ENCODE measurements around the gene HSPB9.

HSPB9 gene

DNA sequence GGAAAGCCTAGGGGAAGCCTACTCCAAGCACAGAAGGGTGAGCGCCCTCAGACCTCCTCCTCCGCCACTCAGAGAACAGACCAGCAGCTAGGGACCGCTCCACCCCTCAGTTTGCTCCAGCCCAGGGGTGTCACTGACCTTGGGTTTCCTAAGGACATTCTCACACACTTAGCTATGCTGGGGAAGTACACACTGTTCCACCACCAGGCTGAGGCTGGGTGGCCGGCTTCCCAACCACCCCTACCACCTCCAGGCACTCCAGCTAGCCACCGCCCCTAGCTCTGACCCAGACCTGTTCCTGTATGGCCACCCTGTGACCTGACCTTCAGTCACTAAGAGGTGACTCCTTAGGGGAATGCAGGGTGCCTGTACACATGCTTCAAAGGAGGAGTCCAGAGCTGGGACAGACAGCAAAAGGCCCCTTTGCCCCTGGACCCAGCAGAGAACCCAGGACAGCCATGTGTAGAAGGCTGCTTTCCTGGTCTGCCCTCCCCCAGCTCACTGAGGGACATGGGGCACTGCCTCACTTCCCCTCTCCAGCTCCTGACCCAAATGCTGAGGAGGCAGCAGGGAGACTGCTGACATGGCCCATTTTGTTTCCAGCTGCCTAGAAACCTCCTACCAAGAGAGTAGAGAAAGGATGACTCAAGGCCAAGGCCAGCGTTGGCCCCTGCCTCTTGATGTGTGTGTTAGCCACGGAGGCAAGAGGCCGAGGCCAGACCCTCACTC is 6.7 kb downstream of the HSPB9 start:
- no peak for TF ChIP-seq EZH2phosphoT487 (conservative IDR thresholded peaks at IDR 0.05; ENCODE audit: low read length)
- TF ChIP-seq, protein P1, sequence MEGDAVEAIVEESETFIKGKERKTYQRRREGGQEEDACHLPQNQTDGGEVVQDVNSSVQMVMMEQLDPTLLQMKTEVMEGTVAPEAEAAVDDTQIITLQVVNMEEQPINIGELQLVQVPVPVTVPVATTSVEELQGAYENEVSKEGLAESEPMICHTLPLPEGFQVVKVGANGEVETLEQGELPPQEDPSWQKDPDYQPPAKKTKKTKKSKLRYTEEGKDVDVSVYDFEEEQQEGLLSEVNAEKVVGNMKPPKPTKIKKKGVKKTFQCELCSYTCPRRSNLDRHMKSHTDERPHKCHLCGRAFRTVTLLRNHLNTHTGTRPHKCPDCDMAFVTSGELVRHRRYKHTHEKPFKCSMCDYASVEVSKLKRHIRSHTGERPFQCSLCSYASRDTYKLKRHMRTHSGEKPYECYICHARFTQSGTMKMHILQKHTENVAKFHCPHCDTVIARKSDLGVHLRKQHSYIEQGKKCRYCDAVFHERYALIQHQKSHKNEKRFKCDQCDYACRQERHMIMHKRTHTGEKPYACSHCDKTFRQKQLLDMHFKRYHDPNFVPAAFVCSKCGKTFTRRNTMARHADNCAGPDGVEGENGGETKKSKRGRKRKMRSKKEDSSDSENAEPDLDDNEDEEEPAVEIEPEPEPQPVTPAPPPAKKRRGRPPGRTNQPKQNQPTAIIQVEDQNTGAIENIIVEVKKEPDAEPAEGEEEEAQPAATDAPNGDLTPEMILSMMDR (IDR thresholded peaks at IDR 0.05; ENCODE audit: insufficient read depth, low read length, poor library complexity, severe bottlenecking), result no peak
- H2AFZ ChIP-seq (ENCODE audit: low read depth, low read length, severe bottlenecking), result no peak overlapping the region
- peaks cover 13% of the 10 kb centered on the region; the same call in 1 of the 2 replicates for H4K20me1 ChIP-seq (ENCODE audit: low read depth, low read length)
- no peak overlapping the region for H3K27ac ChIP-seq (ENCODE audit: low read depth, low read length)
- no peak overlapping the region for H3K4me3 ChIP-seq (ENCODE audit: insufficient read depth, low read length, poor library complexity, severe bottlenecking)
- peaks cover 26% of the 10 kb centered on the region for H3K79me2 ChIP-seq (ENCODE audit: insufficient read depth, low read length)
- no peaks in the 10 kb centered on the region for H3K9me3 ChIP-seq (ENCODE audit: insufficient read depth, low read length)
- H3K9ac ChIP-seq (ENCODE audit: low read length), result no peak overlapping the region
- no peaks in the 10 kb centered on the region for H3K27me3 ChIP-seq (ENCODE audit: low read length)
- no peak overlapping the region for H3K4me2 ChIP-seq (ENCODE audit: low read depth, low read length, poor library complexity, severe bottlenecking)
- H3K36me3 ChIP-seq (ENCODE audit: low read length), result peaks cover 14% of the 10 kb centered on the region
- H3K9me2 ChIP-seq (replicated peaks; ENCODE audit: insufficient read depth, low read length), result no peaks in the 10 kb centered on the region
- peaks cover 27% of the 10 kb centered on the region for H3F3A ChIP-seq (ENCODE audit: insufficient read depth)

DNA sequence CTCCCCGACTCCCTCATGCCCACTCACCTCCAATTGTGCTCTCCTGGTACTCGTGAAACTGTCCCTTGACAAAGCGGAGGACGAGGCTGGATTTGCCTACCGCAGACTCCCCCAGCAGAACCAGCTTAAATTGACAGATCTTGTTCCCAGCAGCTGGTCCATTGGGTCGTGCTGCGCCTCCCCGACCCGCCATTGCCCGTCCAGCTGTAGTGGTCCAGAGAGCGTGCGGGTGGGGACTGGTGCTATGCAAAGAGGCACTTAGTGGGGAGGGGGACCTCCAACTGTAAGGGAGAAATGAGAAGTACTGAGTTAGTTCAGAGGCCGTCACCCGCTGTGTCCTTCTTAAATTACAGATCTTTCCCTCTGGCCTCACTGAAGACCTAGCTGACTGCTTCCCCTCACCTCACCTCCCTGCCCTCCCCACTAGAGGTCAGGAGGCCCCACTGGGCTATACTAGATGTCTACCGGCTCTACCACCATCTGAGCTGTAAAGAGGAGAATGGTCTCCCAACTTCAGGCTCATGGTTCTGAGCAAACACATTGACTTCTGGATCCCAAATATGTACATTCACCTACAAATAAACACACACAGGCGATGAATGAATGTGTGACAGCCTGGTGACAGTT is 7.8 kb downstream of the HSPB9 start:
- no peaks in the 10 kb centered on the region for H3K9me2 ChIP-seq (replicated peaks; ENCODE audit: insufficient read depth, low read length)
- no peak overlapping the region for H2AFZ ChIP-seq (ENCODE audit: low read depth, low read length, severe bottlenecking)
- H3K27ac ChIP-seq (ENCODE audit: low read depth, low read length), result no peak overlapping the region
- H3K4me2 ChIP-seq (ENCODE audit: low read depth, low read length, poor library complexity, severe bottlenecking), result no peak overlapping the region
- TF ChIP-seq, protein P1 (IDR thresholded peaks at IDR 0.05; ENCODE audit: insufficient read depth, low read length, poor library complexity, severe bottlenecking), result no peak
- no peak for TF ChIP-seq EZH2phosphoT487 (conservative IDR thresholded peaks at IDR 0.05; ENCODE audit: low read length)
- H3K9ac ChIP-seq (ENCODE audit: low read length), result no peak overlapping the region
- peaks cover 13% of the 10 kb centered on the region; the same call in 1 of the 2 replicates for H4K20me1 ChIP-seq (ENCODE audit: low read depth, low read length)
- H3F3A ChIP-seq (ENCODE audit: insufficient read depth), result peaks cover 28% of the 10 kb centered on the region
- H3K27me3 ChIP-seq (ENCODE audit: low read length), result no peaks in the 10 kb centered on the region
- H3K79me2 ChIP-seq (ENCODE audit: insufficient read depth, low read length), result peaks cover 31% of the 10 kb centered on the region
- no peak overlapping the region for H3K4me3 ChIP-seq (ENCODE audit: insufficient read depth, low read length, poor library complexity, severe bottlenecking)
- H3K9me3 ChIP-seq (ENCODE audit: insufficient read depth, low read length), result no peaks in the 10 kb centered on the region
- peaks cover 14% of the 10 kb centered on the region for H3K36me3 ChIP-seq (ENCODE audit: low read length)

DNA sequence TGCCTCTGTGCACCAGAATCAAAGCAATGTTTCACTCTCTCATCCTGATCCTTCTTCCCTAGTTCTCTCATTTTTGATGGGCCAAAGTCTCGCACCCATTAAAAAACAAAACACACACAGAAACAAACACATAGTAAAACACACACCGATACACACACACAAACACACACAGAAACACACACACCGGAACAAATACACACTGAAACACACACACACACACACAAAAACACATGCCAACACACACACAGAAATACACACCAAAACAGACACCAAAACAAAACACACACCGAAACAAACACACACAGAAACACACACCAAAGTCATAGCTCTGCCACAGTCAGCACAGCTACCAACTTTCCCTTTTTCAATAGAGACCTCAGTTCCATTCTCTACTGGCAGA is 8.6 kb downstream of the HSPB9 start:
- no peaks in the 10 kb centered on the region for H3K27me3 ChIP-seq (ENCODE audit: low read length)
- peaks cover 10% of the 10 kb centered on the region for H3K36me3 ChIP-seq (ENCODE audit: low read length)
- H2AFZ ChIP-seq (ENCODE audit: low read depth, low read length, severe bottlenecking), result no peak overlapping the region
- peaks cover 28% of the 10 kb centered on the region for H3F3A ChIP-seq (ENCODE audit: insufficient read depth)
- peaks cover 40% of the 10 kb centered on the region for H3K79me2 ChIP-seq (ENCODE audit: insufficient read depth, low read length)
- peaks cover 13% of the 10 kb centered on the region; the same call in 1 of the 2 replicates for H4K20me1 ChIP-seq (ENCODE audit: low read depth, low read length)
- no peak for TF ChIP-seq EZH2phosphoT487 (conservative IDR thresholded peaks at IDR 0.05; ENCODE audit: low read length)
- TF ChIP-seq, protein P1 (IDR thresholded peaks at IDR 0.05; ENCODE audit: insufficient read depth, low read length, poor library complexity, severe bottlenecking), result no peak
- H3K4me3 ChIP-seq (ENCODE audit: insufficient read depth, low read length, poor library complexity, severe bottlenecking), result no peak overlapping the region
- H3K9ac ChIP-seq (ENCODE audit: low read length), result no peak overlapping the region
- H3K9me2 ChIP-seq (replicated peaks; ENCODE audit: insufficient read depth, low read length), result no peaks in the 10 kb centered on the region
- H3K9me3 ChIP-seq (ENCODE audit: insufficient read depth, low read length), result no peaks in the 10 kb centered on the region
- H3K27ac ChIP-seq (ENCODE audit: low read depth, low read length), result no peak overlapping the region
- H3K4me2 ChIP-seq (ENCODE audit: low read depth, low read length, poor library complexity, severe bottlenecking), result no peak overlapping the region

All from SU-DHL-6 (cell line).